MM.1S (cell line): Measurements from ENCODE around the gene ETNK2.

Experiments used
- EZH2 ChIP-seq: fragments of 300-600 bp; sonication (generic); optimal IDR thresholded peaks from 2 replicates; pipeline ENCODE3; 2017; ENCODE audit warnings: low read depth, mild to moderate bottlenecking, antibody characterized with exemption, low read length, mixed read lengths
- EZH2phosphoT487 ChIP-seq: fragments of 300-600 bp; sonication (generic); IDR thresholded peaks from 2 replicates; pipeline ENCODE4 v1.6.1; 2018; ENCODE audit warnings: antibody characterized with exemption, low read length

DNA sequence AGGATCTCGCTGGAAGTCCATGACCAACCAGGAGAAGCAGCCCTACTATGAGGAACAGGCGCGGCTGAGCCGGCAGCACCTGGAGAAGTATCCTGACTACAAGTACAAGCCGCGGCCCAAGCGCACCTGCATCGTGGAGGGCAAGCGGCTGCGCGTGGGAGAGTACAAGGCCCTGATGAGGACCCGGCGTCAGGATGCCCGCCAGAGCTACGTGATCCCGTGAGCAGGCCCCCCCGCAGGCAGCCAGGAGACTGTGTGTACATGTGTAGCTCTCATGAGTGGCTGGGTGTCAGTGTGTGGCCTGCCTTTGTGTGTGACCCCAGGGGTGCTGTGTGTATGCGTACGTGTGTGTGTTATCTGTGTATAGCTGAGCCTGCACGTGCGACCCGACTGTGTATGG is 27.2 kb downstream of the ETNK2 start:
- TF ChIP-seq EZH2phosphoT487 (no peak), EZH2 (no peak)
